Fibroblast of skin of abdomen (primary cell): ENCODE data around the gene GMNN. TPM values are rescaled to one million over a fixed set of nuclear protein-coding genes. Genes with fewer than 3 reads are reported as not detected.
"Not testable (repeated sequence)": the region's sequence is repeated elsewhere in the genome, so short reads cannot be mapped to it uniquely, and the experiment has no call there.

ENCODE experiments used
- DNase-seq: peaks from one replicate; pipeline ENCODE4 v3.0.0-alpha.2; 2013
- polyA plus RNA-seq, 2 experiments: library from polyadenylated mRNA; unstranded; fragments of 120-200 nt; gene quantifications; one replicate each; pipeline ENCODE4 v1.2.1, GENCODE V29; 2013; ENCODE audit not compliant: insufficient read length in 2 of 2

GMNN gene
- polyA plus RNA-seq (2013, experiment 1 of 2; ENCODE audit: insufficient read length): 23.8 TPM
- polyA plus RNA-seq (2013, experiment 2 of 2; ENCODE audit: insufficient read length): 24.1 TPM

DNA sequence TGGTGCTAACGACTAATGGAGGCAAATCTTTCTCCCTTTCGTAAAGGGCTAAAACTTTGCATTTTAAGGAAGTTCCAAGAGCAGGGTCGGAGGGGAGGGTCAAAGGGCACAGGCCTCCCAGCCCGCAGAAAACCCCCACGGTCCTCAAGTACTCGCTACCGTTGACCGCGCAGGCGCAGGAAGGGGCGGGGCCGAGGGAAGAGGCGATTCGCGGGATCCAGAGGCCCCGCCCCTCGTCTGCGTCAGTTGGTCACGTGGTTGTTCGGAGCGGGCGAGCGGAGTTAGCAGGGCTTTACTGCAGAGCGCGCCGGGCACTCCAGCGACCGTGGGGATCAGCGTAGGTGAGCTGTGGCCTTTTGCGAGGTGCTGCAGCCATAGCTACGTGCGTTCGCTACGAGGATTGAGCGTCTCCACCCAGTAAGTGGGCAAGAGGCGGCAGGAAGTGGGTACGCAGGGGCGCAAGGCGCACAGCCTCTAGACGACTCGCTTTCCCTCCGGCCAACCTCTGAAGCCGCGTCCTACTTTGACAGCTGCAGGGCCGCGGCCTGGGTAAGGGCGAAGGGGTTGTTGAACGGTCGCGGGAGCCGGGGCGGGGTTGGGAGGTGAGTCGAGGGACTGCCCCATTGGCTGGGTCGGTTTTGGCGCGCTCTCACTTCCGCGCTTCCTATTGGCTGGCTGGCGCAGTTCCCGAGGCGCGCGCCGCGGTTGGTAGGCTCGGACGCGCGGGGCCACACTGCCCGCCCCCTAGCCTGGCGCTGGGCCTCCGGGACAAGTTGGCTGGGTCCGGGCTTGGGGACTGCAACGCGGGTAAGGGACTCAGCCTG is at the start of gene GMNN:
GMNN (plus strand) TSS at position 242 of the 824 bp plus-strand sequence. CDS start 2,310 bp downstream, outside the sequence.
- DNase-seq: peak; percentile 94

DNA sequence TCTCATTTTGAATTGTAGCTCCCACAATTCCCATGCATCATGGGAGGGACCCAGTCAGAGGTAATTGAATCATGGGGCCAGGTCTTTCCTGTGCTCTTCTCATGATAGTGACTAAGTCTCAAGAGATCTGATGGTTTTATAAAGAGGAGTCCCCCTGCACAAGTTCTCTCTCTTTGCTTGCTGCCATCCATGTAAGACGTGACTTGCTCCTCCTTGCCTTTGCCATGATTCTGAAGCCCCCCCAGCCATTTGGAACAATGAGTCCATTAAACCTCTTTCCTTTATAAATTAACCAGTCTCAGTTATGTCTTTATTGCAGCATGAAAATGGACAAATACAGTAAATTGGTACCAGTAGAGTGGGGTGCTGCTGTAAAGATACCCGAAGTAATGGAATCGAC is 44.1 kb upstream of the GMNN start:
- not testable (repeated sequence) for DNase-seq

DNA sequence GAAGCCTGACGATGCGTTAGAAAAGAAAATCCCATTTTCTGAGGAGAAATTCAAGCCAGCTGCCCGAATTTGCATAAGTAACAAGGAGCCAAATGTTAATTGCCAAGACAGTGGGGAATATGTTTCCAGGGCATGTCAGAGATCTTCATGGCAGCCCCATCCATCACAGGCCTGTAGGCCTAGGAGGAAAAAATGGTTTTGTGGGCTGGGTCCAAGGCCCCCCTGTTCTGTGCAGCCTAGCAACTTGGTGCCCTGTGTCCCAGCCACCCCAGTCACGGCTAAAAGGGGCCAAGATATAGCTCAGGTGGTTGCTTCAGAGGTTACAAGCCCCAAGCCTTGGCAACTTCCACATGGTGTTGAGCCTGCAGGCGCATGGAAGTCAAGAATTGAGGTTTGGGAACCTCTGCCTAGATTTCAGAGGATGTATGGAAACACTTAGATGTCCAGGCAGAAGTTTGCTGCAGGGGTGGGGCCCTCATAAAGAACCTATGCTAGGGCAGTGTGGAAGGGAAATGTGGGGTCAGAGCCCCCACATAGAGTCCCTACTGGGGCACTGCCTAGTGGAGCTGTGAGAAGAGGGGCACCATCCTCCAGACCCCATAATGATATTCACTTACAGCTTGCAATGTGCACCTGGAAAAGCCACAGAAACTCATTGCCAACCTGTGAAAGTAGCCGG is 43.1 kb upstream of the GMNN start:
- DNase-seq: not testable (repeated sequence)

DNA sequence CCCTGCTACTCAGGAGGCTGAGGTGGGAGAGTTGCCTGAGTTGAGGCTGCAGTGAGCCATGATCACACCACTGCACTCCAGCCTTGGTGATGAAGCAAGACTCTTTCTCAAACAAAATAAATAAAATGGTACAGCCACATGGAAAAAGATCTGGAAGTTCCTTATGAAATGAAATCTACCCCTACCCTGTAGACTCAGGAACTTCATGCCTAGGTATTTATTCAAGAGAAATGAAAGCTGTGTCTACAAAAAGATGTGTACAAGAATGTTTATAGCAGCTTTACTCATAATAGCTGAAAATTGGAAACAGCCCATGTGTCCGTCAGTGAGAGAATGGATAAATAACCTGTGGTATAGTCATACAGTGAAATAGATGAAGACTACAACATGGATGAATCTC is 40.6 kb upstream of the GMNN start:
- no peak for DNase-seq

DNA sequence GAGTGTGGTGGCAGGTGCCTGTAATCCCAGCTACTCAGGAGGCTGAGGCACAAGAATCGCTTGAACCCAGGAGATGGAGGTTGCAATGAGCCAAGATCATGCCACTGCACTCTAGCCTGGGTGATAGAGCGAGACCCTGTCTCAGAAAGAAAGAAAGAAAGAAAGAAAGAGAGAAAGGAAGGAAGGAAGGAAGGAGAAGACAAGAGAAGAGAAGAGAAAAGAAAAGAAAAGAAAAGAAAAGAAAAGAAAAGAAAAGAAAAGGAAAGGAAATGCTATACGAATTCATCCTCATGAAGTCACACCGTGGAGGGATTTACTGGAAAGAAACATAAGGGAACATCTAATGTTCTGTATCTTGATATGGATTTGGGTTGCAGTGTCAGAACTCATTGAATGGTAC is 40.0 kb upstream of the GMNN start:
- not testable (repeated sequence) for DNase-seq

DNA sequence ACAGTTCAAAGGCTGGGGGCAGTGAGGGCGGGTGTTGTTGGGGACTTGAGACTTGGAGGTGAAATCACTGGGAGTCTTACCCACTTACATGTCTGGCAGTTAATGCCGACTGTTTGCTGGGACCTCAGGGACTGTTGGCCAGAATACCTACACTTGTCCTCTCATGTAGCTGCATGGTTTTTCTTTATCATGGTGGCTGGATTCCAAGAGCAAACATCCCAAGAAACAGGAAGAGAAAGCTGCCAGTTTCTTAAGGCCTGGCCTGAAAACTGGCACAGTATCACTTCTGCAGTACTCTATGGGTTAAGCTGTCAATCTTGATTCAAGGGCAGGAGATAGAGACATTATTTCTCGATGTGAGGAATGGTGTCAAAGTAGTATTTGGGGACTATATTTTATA is 36.0 kb upstream of the GMNN start:
- DNase-seq: no peak

DNA sequence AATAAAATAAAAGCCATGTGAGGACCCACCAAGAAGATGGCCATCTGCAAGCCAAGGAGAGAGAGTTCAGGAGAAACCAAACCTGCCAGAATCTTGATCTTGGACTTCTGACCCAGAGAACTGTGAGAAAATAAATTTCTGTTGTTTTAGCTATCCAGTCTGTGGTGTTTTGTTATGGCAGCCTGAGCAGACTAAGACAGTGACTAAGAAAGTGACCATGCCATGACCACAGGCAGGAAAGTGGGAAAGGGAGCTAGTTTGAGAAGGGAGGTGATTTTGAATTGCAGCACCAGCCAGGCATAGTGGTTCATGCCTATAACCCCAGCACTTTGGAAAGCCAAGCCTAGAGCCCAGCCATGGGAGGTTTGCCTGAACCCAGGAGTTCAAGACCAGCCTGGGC is 33.9 kb upstream of the GMNN start:
- peak; percentile 10 for DNase-seq

DNA sequence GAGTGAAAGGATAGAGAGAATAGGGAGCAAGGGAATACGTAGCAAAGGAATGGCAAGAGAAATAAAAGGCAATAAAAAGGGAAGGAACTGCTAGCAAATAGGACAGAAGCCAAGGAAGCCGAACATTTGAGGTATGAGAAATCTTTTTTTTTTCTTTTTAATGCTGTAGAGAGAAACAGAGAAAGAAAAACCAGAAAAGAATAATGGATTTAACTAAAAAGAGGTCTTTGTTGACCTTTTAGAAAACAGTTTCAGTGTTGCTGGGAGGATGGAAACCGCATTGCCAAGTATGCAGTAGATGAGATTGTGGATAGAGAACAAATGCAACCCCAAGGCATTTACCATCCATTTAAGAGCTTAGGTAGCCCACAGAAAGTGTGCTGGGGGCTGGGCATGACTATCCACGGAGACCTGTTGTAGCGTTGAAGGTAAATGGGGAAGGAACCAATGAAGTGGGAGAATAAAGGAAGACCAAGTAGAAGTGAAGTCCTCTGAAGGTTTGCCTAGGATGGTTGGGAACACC is 32.5 kb upstream of the GMNN start:
- DNase-seq: no peak

DNA sequence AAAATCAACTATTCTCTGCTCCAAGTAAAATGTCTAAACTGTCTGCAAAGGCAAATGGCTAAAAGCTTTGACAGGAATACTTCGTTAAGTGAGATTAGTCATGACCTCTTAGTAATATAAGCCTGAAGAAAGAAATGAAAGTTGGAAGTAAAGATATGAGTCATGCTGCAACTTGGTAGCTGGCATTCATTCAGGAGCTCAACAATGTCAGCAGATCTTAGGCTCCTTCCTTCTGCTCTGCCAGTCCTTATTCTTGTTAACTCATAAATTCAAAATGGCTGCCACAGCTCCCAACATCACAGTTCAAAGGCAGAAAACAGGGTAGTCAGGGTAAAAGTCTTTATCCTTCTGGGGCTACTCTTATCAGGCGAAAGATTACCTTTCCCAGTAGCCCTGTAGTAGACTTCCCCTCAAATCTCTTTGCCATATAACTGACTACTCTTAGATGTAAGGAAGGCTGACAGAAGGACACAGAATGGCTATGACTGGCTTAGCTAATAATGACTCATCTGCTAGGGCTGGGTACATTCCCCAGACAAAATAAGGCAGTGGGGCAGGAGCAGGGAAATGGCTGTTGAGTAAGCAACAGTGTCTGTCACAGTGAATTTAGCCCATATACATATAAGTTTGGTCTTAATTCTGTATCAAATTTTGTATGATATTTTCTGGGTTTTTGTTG is 31.3 kb upstream of the GMNN start:
- peak; percentile 97 for DNase-seq

DNA sequence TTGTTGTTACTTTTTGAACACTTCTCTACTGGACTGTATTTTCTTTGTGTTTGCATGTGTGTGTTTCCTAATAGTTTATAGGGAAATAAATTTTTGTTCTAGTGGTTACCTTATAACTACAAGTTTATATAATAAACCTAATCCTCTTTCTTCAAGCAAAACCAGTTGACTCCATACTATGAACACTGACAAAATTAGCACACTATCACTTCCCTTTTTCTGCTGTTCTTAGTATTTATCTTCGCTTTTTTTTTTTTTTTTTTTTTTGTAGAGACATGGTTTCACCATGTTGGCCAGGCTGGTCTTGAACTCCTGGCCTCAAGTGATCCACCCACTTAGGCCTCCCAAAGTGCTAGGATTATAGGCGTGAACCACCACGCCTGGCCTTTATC is 30.8 kb upstream of the GMNN start:
- no peak for DNase-seq

DNA sequence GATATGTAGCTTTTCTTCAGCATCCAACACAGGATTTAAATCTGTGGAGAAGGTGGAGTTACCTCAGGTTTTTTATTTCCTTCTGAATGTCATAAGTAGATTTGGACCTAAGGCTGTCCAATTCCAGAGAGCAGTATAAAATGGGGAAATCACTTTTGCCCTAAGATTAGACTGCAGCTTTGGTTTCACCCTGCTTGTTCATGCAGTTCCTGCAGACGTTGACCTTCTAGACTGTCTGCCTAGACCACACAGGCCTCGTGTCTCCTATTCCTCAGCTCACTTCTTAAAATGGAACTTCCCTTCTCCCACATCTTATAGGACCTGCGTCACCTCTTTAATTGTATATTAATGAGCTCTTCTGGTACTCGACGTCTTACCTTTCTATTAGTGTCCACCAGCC is 29.8 kb upstream of the GMNN start:
- DNase-seq: no peak

DNA sequence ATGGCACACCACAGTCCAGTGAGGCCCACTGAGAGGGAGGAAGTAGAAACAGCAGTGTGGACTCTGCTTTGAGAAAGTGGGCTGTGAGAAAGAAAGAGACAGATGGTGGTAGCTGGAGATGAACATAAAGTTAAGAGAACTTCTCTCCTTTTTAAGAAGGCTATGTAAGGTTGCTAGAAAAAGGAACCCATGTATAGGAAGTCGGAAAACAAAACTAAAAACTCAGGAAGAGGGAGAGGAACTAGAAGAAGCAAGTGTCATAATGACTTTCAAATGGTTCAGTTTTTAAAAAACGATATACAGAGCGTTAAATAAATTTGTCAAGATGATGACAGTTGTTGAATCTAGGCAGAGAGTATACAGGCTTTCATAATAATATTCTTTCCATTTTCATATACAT is 25.4 kb upstream of the GMNN start:
- DNase-seq: no peak

DNA sequence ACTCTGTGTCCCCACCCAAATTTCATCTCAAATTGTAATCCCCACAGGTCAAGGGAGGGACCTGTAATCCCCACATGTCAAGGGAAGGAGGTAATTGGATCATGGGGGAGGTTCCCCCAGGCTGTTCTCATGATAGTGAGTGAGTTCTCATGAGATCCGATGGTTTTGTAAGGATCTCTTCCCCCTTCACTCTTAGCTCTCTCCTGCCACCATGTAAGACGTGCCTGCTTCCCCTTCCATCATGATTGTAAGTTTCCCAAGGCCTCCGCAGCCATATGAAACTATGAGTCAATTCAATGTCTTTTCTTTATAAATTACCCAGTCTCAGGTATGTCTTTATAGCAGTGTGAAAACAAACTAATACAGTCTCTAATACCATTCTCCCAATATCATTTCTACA is 23.9 kb upstream of the GMNN start:
- DNase-seq: not testable (repeated sequence)

DNA sequence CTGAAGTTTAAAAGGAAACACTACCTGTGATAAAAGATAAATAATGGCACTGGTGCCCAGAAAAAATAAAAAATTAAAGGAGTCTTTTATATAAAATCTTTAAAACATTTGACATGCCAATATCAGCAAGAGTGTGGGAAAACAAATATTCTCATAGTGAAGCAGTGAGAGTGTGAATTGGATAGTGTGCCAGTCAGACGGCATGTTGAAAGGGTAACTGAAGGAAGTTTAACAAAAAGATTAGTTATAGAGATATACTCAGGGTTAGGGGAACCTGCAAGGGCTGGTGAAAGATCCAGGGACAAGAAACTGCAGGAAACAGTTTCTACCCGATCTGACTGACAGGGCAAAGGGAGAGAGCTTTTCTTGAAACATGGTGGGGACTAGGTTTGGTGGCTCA is 22.2 kb upstream of the GMNN start:
- DNase-seq: no peak

DNA sequence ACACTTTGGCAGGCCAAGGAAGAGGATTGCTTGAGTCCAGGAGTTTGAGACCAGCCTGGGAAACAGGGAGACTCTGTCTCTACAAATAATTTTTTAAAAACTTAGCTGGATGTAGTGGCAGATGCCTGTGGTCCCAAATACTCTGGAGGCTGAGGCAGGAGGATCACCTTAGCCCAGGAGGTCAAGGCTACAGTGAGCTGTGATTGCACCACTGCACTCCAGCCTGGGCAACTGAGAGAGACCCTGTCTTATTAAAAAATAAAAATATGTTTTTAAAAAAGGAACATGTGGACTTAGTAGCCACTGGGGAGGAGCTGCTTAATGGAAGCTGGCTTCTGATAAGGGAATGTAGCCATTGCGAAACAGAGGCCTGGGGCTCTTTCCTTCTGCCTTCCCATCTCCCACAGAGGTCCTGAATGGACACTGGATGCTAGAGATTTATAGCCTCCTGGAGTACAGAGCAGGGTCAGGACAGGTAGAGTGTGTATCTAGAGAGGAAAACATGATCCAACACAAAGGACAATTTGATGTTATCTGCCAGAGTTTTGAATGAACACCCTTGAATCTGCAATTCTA is 21.7 kb upstream of the GMNN start:
- no peak for DNase-seq

DNA sequence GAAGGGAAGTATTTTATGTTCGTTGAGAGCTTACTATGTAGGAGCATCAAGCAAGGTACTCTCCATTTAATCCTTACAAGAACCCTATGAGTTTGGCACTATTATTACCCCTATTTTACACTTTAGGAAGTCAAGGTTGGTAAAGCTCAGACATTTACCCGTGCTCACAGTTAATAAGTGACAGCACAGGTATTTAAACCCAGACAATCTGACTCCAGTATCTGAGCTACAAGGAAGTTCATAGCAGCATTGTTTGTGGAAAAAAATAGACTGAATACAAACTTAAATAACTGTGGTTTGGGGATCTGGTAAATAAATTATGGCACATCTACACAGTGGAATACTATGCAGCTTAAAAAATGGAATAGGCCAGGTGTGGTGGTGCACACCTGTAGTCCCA is 21.2 kb upstream of the GMNN start:
- DNase-seq: no peak

DNA sequence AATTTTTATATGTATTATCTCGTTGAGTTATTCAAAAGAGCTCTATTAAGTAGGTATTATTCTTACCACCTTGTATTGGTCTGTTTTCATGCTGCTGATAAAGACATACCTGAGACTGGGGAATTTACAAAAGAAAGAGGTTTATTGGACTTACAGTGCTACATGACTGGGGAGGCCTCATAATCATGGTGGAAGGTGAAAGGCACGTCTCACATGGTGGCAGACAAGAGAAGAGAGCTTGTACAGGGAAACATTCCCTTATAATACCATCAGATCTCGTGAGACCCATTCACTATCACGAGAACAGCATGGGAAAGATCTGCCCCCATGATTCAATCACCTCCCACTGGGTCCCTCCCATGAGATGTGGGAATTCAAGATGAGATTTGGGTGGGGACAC is 20.4 kb upstream of the GMNN start:
- not testable (repeated sequence) for DNase-seq

DNA sequence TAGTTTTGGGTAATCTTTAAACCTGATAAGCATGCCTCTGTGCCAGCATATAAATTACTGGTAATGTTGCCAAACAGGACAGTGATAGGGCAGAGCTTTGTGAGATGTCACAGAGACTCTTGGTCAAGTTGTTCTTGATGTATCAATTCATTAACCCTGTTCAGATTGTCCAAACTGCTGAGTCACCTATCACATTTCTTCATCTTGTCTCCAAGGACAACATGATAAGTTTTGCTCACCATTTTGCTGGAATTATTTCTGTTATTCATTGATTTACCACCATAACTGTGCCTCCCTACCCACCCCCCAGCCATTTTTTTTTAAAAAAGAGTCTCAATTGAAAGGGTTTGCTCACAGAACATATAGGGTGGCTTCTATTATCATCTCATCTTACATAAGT is 19.5 kb upstream of the GMNN start:
- DNase-seq: no peak

DNA sequence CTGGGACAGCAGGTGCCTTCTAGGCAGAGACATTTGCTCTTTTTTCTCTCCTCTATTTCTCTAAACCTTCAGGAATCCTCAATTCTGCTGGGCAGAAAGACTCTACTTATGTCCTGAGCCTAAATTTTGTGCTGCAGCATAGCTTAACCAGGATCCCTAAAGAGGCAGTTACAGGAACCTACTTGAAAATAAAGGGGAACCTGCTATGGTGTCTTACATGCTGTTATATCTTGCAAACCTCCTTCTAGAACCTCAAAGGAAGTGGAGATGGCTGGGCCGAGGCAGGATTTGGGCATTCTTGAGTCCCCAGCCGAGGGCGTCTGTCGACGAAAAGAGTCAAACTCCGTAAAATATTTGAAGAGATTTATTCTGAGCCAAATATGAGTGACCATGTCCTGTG is 17.1 kb upstream of the GMNN start:
- no peak for DNase-seq

DNA sequence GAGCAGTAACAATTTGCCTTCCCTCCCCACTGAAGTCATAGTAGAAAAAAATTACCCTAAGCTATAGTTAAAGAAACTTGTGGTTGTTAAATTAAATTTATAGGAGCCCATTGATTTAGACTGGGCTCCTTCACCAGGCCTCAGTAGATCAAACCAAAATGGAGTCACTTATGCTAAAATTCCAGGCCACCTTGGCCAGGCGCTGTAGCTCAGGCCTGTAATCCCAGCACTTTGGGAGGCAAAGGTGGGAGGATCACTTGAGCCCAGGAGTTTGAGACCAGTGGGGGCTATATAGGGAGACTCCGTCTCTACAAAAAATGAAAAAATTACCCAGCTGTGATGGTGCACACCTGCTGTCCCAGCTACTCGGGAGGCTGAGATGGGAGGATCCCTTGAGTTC is 15.0 kb upstream of the GMNN start:
- DNase-seq: no peak

DNA sequence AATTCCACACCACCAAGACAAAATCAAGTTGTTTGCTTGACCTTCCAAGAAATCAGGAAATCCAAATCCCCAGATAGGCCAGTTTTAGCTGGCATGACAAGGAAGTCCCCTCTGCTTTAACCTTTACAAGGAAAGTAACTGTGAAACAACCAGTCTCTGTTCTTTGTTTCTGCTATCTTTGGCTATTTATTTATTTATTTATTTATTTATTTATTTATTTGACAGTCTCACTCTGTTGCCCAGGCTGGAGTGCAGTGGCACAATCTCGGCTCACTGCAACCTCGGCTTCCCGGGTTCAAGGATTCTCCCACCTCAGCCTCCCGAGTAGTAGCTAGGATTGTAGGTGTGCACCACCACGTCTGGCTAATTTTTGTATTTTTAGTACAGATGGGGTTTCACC is 14.5 kb upstream of the GMNN start:
- no peak for DNase-seq

DNA sequence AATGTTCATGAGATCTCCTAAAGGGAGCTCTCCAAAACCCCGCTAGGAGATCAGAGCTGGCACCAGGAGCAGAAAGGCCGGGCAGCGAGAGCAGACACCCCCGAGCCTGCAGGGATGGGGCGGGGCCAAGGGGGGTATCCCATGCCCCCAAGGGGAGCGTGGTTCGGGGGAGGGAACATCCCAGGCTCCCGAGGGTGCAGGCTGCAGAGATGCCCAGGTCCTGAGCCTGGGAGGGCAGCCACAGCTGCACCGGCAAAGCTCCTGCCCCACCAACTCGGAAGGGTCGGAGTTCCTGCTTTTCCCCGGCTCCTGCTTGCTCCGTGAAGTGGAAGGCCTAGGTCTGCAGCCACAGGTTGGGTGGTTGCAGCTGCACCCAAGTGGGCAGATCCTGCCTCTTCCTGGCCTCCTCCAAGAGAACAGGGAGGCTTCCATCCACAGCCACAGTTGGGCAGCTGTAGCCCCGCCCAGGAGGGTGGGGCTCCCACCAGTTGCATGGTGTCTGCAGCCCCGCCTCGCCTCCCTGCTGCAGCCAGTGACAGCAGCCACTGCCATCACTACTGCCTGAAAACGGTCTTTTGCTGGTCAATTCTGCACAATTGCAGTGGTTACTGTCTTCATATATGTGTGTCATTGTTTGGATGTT is 13.4 kb upstream of the GMNN start:
- no peak for DNase-seq
